Hepatocyte (in vitro differentiated cells): ENCODE measurements around the gene IMMT.

Experiments used
- EZH2 ChIP-seq: fragments of 200-600 bp; sonication (generic); IDR thresholded peaks from 2 replicates; pipeline ENCODE4 v1.6.1; 2016; ENCODE audit warnings: antibody characterized with exemption, mild to moderate bottlenecking, borderline replicate concordance
- TF ChIP-seq, protein P1 (sequence below): fragments of 200-600 bp; sonication (generic); IDR thresholded peaks from 2 replicates; pipeline ENCODE4 v1.5.1; 2016; ENCODE audit warnings: antibody characterized with exemption, mild to moderate bottlenecking; ENCODE audit not compliant: poor library complexity

DNA sequence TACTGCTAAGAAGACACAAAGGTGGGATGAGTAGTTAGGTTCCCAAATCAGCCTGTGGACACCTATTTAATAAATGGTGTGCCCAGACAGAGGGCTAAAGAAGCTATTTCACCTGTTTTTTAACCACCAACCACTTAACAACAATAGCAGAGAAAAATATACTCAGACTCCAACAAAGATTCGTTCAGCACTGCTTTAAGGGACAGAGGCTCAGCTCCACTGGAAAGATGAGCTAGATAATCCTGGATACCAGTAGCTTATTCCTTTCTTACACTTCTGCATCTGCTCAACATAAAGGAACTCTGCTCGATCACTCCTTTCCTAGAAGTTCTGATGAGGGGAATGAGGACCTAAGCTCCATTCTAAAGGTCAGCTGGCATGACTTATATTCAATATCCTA, 44.8 kb downstream of the IMMT start:
- TF ChIP-seq EZH2 = no peak
- TF ChIP-seq, protein P1, sequence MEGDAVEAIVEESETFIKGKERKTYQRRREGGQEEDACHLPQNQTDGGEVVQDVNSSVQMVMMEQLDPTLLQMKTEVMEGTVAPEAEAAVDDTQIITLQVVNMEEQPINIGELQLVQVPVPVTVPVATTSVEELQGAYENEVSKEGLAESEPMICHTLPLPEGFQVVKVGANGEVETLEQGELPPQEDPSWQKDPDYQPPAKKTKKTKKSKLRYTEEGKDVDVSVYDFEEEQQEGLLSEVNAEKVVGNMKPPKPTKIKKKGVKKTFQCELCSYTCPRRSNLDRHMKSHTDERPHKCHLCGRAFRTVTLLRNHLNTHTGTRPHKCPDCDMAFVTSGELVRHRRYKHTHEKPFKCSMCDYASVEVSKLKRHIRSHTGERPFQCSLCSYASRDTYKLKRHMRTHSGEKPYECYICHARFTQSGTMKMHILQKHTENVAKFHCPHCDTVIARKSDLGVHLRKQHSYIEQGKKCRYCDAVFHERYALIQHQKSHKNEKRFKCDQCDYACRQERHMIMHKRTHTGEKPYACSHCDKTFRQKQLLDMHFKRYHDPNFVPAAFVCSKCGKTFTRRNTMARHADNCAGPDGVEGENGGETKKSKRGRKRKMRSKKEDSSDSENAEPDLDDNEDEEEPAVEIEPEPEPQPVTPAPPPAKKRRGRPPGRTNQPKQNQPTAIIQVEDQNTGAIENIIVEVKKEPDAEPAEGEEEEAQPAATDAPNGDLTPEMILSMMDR = no peak
